Urothelium cell line (cell line): ENCODE data around the gene HSF2BP.
"Not testable (repeated sequence)": the region's sequence is repeated elsewhere in the genome, so short reads cannot be mapped to it uniquely, and the experiment has no call there.

Experiments used
- DNase-seq: peaks from one replicate; pipeline ENCODE4 v3.0.0; 2011; ENCODE audit warnings: low spot score, mixed read lengths
- FAIRE-seq: peaks from 2 replicates; lab custom pipeline; 2011; peaks lifted over from hg19 to GRCh38; lab: Jason Lieb, UNC

HSF2BP gene

DNA sequence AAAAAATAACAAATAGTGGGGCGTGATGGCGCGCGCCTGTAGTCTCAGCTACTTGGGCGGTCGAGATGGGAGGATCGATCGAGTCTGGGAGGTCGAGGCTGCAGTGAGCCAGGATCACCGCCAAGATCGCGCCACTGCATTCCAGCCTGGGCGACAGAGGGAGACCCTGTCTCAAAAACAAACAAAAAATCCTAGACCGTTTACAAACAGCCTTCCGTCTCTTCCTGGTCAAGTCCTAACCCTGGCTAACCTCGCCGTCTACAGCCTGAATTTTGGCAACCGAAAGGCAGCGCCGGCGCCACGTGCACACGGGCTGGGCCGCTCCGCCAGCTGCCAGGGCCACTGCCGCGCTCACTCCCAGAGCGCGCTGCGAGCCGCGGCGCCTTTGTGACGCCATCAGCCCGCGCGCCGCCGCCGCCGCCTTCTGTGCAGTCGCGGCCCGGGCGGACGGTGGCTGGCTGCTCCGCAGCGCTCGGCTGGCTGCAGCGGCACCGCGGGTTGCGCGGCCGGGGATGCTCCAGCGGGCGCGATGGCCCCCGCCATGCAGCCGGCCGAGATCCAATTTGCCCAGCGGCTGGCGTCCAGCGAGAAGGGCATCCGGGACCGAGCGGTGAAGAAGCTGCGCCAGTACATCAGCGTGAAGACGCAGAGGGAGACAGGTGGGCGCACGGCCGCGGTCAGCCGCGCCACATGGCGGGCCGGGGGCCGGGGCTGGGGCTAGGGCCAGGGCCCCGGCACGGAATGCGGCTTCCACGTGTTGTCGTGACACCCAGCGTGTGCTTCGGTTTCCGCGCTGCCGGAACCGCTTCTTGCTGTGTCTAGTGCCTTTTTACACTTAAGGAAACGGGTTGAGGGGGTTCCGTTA lies at the start of gene HSF2BP, which contains the start of gene RRP1B:
HSF2BP (minus strand) TSS at position 353 of the 865 bp plus-strand sequence. CDS start 1,392 bp downstream, outside the sequence.
RRP1B (plus strand) TSS at position 425 of the 865 bp plus-strand sequence; CDS start at position 530, 105 bp downstream.
- no peak for FAIRE-seq
- DNase-seq = peak; percentile 93

DNA sequence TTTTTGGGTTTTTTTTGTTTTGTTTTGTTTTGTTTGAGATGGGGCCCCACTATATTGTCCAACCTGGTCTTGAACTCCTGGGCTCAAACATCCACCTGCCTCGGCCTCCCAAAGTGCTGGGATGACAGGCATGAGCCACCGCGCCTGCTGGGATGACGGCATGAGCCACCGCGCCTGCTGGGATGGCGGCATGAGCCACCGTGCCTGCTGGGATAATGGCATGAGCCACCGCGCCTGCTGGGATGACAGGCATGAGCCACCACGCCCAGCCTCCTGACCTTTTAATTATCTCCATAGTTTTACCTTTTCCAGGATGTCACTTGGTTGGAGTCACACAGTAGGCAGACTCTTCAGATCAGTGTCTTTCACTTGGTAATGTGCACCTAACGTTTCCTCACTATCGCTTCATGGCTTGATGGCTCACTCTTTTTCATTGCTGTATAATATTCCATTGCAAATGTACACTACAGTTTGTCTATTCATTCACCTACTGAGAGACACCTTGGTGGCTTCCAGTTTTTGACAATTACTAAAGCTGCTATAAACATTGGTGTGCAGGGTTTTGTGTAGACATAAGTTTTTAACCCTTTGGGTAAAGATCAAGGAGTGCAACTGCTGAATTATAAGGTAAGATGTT lies 49.6 kb upstream of the HSF2BP start:
- FAIRE-seq (no peak), DNase-seq (no peak)

- DNase-seq (no peak), FAIRE-seq (no peak)
These were observed 48.2 kb upstream of the HSF2BP start for GRCh38 chr21:43707462-43707861.

- DNase-seq = no peak
- no peak for FAIRE-seq
These were observed 44.0 kb upstream of the HSF2BP start for GRCh38 chr21:43703035-43703880.

DNA sequence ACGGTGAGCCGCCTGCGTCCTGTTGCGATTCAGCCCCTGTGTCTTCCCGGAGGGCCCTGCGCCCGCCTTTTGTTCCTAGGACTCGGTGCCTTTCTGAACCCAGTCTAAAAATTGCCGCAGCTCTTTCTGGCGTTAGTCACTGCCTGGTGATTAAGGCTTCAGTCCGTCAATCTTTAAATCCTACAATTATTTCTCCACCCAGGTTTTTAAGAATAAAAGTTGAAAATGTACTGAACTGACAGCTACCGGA lies 43.4 kb upstream of the HSF2BP start:
- FAIRE-seq (no peak), DNase-seq (no peak)

- FAIRE-seq (no peak), DNase-seq (no peak)
These were observed 42.9 kb upstream of the HSF2BP start for GRCh38 chr21:43701936-43702784.

DNA sequence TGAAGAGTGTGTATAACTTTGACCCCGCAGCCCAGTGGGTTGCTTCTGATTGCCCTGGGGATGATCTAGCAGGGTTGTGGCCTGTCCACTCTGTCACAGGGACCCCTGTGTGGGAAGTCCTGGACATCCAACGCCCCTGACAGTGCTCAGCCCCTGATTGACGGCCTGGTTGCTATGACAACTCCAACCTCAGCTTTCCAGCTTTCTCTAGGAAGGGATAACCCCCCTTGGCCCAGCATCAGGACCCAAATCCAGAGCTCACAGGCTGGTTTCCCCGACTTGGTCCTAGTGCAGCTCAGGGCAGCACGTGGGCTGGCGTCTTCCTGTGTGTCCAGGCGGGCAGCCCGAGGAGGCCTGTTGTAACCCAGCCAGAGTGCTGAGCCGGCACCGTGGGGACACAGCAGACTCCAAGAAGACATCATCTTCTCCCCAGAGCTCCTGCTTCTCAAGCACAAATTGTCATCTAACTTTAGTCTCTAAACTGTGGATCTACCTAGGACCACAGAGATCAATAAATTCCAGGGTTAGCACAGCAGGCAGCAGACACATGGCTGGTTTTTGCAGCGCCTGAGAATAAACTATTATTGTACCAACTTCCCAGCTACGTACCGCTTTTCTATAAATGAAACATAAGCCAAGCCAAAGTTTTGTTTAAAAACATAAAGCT lies 40.8 kb upstream of the HSF2BP start:
- no peak for DNase-seq
- FAIRE-seq = no peak

DNA sequence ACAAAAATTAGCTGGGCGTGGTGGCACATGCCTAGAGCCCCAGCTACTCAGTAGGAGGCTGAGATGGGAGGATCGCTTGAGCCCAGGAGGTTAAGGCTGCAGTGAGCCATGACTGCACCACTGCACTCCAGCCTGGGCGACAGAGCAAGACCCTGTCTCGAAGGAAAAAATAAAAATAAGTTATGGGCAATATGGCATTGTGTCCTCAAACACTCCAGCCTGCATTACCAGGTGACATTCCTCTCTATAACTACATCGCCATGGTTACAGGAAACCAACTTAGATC lies 40.1 kb upstream of the HSF2BP start:
- FAIRE-seq, DNase-seq: not testable (repeated sequence)

GRCh38 chr21:43697758-43698643 lies 38.7 kb upstream of the HSF2BP start:
- no peak for FAIRE-seq
- DNase-seq = no peak

DNA sequence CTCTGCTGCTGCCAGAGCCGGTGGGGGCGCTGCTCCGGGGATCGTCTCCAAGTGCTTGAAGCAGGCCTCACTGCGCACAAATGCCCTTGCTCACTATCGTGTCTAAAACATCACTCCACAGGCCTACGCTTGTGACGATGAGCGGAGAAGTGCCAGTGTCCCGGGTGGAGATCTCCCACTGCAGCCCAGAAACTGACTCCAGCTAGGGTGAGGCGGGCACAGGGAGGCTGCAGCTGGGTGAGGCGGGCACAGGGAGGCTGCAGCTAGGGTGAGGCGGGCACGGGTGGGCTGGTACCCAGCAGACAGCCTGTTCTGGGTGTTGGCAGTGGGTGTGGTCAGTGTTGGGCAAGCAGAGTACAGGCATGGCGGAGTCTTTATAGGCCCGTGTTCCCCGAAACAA lies 36.9 kb upstream of the HSF2BP start:
- FAIRE-seq = no peak
- no peak for DNase-seq

DNA sequence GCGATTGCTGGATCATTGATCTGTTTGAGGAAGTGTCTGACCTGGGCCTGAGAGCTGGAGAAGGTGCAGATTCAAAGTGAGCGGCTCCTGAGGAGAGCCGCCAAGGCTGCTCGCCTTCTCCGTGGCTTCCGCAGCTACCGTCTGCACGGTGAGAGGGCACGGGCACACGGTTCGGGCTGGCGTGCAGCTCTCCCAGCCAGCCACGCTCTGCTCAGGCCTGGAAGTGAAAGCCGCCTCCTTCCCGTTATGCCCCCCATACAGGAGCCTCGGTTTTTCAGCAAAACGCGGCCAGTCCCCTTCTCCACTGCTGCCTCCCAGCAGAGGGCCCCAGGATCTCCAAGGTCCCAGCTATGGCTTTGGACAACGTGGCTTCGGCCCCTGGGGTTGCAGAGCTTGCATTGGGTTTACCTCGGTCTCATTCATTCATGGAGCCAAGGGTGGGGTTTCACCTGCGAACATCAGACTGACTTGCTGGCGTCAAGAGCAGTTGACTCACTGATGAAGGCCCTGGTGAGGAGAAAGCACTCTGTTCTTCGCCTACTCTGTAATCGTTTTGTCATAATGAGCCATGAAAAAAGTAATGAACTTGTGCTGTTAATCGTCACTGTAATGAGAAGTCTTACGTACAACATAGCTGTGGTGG lies 35.3 kb upstream of the HSF2BP start:
- FAIRE-seq (no peak), DNase-seq (no peak)

GRCh38 chr21:43693981-43694380 lies 34.7 kb upstream of the HSF2BP start:
- FAIRE-seq = no peak
- DNase-seq = no peak

DNA sequence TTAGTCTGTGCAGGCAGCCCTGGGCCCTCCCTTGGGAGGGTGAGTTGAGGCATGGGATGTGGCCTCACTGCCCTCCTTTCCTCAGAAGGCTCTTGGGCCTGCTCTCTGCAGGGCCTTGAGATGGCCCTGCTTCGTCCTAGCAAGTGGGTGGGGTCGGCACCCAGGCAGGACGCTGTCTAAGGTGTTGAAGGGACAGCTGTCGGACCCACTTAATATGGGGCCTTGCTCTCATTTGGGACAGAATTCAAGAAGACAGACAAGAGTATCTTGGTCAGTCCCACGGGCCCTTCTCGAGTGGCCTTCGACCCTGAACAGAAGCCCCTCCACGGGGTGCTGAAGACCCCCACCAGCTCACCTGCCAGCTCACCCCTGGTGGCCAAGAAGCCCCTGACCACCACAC lies 33.7 kb upstream of the HSF2BP start:
- no peak for FAIRE-seq
- DNase-seq = no peak

- no peak for FAIRE-seq
- DNase-seq = no peak
These were observed 32.5 kb upstream of the HSF2BP start for GRCh38 chr21:43691801-43692200.

- no peak for FAIRE-seq
These were observed 32.0 kb upstream of the HSF2BP start for GRCh38 chr21:43691086-43691795.

DNA sequence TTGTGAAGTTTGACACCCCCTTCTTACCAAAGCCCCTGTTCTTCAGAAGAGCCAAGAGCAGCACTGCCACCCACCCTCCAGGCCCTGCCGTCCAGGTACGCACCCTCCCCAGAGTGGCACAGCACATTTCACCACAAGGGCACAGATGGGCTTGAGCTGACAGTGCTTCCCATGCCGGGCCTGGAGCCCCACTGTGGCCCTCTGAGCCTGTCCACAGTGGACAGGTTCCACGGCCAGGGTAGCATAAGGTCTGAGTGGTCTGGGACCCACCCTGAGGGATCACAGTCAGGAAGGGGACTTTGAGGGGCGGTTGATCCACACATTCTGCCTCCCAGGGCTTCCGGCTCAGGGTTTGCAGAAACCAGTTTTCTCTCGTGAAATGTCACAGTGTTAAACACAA lies 31.1 kb upstream of the HSF2BP start:
- FAIRE-seq = no peak
- no peak for DNase-seq

More at GRCh38 chr21:43691086-43691795, 32.0 kb upstream of the HSF2BP start:
- no peak for DNase-seq

DNA sequence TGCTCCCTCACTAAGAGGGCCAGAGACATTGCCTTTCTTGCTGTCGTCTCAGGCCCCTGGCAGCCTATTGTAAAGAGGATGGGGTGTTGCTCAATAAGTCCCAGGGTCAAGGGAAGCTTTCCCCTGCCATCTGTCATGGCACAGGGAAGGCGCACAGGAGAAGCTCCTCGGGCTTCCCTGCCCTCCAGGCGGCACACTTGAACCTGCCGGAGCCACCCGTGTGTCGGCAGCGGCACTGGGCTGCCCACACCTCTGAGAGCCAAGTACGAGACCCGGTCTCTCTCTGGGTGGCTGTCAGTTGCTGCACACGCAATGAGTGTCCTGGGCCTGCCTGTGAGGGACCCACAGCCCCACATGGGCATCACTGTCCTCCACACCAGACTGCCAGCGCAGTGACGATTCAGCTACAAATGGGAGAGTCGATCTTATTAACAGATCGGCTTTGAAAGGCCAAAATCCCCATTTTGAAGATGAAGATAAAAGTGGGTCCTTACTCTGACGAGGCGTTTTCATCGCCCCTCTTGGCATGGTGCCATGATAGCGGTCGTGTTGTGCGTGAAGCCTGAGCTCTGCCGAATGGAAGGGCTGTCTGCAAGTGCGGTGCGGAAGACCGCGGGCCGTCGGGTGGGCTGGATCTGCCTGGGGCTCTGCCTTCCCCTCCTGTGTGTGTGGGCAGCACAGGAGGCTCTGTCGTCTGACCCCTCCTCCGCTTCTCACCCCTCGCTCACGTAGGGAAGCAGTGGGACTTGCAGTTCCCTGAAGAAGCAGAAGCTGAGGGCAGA lies 30.5 kb upstream of the HSF2BP start:
- no peak for FAIRE-seq

More for the DNA sequence above, 30.5 kb upstream of the HSF2BP start:
- no peak for DNase-seq
